Activated CD8-positive, alpha-beta memory T cell treated with anti-CD3 and anti-CD28 coated beads for 24 hours (primary cell): ENCODE measurements around the gene AFAP1L2.
A peak's percentile ranks its signal among the peaks of the same experiment; 100 is the strongest.

Experiments used
- DNase-seq: peaks from one replicate; pipeline ENCODE4 v3.0.0-alpha.2; 2020

AFAP1L2 gene

DNA sequence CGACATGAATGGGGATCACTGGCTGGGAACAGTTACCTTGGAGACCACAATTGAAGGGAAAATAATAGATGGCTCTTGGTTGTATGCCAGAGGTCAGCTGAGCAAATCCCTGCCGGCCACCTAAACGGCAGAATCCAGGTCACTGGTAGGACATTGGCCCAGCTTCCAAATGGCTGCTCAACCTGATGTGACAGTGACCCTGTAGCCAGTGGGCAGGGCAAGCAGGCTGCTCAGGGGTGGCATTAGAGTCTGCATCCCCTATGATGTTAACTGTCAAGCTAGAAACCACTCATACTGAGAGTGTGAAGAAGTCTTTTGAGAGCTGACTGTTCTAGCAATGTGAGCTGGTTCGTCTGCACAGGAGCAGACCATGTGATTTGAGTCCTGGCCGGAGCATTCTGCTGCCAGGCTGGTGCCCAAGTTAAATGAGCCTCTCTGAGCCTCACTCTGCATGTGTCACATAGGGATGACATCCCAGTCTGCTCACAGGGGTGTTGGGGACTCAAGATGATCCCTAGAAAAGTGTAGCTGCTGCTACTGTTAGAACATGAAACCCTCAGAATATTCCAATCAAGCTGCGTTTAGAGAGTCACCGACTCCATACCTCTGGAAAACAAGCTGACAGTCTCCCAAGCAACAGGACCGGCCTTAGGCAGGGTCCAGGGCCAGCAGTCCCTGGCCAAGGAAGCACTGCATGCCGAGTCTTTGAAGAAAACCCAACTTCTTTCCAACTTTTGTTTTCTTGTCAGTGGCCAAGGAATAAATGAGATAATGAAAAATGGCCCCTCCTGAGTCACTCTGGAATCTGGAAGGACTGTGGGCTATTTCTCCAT is 95.6 kb downstream of the AFAP1L2 start:
- DNase-seq = no peak

DNA sequence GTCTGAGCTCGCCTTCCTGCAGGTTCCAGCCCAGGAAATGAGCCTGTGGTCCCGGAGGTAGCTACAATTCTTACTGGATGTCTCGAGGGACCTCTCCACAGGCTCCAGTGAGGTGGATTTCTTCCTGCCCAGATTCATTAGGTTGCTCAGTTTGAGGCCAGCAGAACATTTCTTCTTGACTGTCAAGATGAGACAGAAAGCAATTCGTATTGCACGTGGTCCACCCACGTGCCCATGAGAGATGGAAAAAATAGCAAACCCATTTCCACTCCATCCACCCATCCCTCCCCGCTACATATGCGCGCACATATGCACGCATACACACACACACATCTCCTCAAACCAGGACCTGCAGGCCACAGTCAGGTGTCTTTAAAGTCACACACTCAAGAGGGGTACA is 96.6 kb downstream of the AFAP1L2 start:
- DNase-seq = no peak

DNA sequence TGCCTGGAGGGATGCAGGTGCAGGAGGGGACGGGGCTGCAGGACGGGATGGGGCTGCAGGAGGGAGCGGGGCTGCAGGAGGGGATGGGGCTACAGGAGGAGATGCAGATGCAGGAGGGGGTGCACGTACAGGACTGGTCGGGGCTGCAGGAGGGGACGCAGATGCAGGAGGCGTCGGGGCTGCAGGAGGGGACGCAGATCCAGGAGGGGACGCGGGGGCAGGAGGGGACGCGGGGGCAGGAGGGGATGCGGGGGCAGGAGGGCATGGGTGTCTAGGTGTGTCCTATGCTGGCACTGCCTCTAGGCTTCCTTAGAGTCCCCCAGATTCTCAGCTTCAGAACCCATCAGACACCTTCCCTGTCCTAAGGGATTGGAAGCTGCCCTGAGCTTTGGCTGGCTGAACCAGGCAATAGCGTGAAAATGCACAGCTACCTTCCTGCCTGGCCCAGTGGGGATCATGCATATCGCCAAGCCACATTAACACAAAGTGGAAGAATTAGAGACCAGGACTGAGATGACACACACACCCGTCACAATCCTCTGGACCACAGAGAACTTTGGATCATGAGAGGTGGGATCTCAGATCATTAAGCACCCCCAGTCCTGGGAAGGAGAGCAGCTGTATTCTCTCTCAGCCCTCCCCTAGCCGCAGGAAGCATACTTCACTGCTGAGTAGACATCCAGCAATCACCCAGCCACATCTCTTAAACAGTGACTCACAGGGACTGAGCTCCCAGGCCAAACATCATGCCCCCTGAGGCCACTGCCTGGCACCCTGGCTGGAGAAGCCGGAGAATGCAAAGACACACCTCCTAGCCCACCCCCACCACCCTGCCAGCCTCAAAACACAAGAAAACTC is 98.0 kb downstream of the AFAP1L2 start:
- no peak for DNase-seq

DNA sequence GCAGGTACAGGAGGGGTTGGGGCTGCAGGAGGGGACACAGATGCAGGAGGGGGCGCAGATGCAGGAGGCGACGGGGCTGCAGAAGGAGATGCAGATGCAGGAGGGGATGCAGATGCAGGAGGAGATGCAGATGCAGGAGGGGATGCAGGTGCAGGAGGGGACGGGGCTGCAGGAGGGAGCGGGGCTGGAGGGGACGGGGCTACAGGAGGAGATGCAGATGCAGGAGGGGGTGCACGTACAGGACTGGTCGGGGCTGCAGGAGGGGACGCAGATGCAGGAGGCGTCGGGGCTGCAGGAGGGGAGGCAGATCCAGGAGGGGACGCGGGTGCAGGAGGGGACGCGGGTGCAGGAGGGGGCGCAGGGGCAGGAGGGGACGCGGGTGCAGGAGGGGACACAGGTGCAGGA is 98.8 kb downstream of the AFAP1L2 start:
- no peak for DNase-seq

DNA sequence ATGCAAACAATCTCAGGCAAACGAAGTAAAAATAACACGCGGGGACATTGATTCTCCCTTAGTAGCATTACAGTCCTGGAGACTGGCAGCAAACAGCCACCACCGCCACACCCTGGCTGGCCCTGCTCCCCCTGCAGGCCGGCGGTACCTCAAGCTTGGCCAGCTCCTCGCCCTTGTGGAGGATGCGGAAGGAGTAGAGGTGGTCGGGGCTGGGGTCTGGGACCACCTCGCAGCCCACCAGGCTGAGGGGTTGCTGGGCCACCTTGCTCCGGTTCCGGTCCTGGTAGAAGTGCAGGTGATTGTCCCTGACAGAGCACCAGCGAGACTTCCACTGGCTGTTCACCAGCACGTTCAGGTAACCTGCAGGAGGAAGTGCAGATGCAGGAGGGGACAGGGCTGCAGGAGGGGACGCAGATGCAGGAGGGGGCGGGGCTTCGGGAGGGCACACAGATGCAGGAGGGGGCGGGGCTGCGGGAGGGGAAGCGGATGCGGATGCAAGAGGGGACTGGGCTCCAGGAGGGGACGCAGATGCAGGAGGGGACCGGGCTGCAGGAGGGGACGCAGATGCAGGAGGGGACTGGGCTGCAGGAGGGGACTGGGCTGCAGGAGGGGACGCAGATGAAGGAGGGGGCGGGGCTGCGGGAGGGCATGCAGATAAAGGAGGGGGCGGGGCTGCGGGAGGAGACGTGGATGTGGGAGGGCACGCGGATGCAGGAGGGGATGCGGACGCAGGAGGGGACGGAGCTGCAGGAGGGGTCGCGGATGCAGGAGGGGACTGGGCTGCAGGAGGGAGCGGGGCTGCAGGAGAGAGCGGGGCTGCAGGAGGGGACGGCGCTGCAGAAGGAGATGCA is 99.5 kb downstream of the AFAP1L2 start:
- DNase-seq = peak; percentile 82

DNA sequence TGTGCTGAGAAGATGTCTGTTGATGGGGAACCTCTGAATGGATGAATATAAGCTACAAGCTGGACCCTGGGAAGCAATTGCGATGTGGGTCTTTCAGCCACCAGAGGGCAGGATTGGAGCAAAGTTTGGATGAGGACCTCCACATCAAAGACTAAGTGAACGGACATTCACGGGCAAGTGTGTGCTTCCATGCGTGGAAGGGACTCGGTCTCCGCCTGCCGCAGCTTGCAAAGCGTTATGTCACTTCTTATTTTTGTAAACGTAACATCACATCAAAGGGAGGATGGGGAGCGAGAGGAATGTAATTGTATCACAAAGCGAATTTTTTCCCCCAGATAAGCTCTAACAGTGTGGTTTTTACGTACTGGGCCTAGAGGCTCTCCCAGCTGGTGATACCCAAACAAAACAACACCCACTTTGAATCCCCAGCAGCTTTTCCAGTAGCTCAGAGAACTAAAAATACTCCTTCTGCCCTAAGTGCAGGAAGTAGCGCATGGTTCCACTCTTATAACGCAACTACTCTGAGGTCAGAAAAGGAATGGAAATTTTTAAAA is 100.2 kb downstream of the AFAP1L2 start:
- DNase-seq = peak; percentile 87

DNA sequence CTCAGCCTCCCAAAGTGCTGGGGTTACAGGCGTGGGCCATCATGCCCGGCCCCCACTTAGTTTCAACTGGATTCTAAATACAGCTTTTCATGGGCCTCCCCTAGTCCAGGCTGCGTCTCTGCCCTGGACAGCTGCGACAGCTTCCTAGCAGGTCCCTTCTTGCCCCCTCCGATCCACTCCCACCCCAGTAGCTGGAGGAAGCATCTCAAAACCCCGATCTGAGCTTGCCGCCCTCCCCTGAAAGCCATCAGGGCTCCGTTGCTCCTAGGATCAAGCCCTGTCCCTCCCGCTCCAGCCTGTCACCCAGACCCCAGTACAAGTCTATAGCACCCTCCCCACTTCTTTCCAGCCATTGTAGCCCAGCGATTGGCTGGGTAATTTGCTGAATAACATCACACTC is 100.7 kb downstream of the AFAP1L2 start:
- DNase-seq = no peak

DNA sequence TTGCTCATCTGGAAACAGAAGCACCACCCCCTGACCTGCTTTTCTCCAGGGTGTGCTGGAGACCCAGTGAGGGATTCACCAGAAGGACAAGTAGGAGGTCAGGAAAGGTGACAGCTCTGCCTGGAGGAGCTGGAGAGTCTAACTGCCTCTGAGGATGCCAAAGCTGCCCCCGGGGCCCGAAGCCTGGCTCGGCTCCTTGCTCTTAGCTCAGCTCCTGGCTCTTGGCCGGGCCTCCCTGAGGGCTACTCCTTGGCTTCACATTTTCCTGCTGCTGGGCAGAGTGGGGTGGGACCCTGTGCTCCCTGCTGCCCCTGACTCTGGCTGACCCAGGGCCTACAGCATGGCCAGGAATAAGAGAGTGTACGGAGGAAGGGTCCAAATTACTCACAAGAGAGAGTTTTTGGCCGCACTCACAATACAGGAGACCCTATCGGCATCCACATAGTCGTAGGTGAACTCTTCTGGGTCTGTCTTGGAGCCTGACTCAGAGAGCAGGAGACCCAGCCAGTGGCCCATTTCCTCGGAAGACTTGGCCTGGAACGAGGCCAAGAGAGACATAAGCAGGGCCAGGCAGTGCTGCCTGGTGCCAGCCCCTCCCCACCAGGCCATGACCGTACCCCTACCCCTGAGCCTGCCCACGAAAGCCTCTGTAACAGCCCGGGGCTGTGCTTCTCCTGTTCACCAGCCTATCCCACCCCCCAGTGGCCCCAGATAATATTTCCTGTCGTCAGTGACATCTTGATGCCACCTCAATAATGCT is 102.2 kb downstream of the AFAP1L2 start:
- DNase-seq = no peak

DNA sequence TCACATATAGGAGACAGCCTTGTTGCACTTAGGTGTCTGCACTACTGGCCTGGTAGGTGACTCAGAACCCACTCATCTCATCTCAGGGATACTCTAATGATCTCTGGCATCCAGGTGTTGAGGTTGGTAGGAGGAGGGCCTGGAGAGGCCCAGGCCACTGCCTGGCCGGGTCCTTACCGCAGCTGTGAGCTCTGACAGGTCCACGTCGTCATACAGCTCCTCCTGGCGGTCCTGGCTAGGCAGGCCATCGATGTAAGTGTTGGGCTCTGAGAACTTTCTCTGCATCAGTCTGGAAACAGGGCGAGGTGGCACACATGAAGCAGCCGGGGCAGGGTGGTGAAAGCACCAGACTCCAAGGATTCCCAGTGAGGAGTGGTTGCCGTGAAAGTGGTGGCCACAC is 103.1 kb downstream of the AFAP1L2 start:
- no peak for DNase-seq

DNA sequence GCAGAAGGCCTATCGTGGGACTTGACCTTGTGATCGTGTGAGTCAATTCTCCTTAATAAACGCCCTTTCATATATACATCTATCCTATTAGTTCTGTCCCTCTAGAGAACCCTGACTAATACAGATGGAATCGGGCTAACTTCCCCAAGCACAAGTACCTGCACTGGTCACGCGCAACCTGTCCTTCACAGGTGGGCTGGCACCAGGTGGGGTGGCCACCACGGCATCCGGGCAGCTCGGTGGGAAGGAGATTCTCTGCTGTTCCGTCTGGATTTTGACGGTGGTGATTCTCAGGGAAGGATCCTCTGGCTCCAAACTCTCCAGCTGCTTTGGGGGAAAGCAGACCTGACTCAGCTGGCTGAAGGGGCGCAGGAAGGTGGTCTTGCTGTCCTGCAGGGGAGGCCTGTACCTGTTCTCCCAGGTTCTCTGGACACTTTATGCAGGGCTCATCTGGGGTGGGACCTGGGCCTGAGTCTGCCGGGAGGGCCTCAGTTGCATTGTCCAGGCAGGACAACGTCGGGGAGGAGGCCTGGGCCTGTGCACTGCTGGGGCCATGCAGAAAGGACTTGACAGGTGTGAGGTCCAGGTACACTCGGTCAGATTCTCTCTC is 104.2 kb downstream of the AFAP1L2 start:
- DNase-seq = no peak

DNA sequence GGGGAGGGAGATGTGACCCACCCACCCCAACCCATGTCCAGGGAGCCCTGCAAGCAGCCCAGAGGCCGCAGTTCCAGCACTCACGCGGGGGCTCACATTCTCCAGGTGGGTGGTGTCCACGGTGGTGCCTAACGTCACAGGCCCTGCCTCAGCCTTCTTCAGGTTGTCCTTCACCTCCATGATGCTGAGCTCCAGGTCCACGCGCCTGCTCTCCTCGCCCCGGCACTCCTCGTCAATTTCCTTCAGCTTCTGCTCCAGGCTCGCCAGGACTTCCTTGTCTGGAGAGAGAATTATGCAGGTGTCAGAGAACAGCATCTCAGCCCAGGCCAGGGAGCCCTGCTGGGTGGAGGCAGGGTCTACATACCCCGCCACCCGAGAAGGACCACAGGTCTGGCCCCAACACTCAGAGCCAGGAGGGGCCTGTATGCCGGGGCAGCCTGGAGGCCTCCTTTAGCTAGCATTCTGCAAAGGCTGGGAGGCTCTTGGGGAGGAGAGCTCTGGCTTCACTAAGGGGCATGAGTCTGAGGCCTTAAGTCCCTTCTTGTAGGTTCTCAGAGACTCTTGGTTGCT is 107.1 kb downstream of the AFAP1L2 start:
- DNase-seq = no peak

DNA sequence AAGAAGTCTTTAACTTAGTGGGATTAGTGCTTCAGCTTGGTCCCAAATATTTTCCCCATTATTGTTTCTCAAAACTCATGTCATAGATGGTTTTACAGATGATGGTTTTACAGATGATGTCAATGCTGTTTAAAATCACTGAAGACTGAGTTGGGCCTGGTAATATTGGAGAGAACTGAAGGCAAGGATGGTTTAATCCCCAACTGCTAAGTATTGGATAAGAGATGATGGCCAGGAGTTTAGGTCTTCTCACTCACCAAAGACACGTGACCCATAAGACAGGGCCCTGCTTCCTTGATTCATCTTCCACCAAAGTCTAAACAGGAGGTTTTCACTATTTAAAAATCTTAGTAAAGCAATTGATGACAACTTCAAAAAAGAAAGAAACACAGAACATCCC is 108.9 kb downstream of the AFAP1L2 start:
- DNase-seq = no peak

DNA sequence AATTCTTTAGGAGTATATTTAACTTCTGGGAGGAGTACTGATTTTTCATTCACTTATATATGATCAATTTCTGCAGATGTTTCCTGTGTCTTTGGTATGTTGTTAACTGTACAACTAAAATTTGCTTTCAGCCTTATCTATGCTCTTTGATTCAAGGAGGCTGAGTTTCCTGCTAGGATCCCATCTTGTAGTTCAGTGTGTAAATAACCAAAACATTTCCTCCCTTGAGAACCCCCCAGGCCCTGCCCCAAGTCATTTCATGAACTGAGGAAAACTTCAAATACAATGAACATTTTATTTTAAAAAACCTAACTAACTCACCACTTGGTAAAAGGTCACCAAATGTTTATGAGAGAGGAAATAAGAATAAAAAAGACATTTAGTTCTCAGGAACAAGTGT is 109.8 kb downstream of the AFAP1L2 start:
- no peak for DNase-seq

DNA sequence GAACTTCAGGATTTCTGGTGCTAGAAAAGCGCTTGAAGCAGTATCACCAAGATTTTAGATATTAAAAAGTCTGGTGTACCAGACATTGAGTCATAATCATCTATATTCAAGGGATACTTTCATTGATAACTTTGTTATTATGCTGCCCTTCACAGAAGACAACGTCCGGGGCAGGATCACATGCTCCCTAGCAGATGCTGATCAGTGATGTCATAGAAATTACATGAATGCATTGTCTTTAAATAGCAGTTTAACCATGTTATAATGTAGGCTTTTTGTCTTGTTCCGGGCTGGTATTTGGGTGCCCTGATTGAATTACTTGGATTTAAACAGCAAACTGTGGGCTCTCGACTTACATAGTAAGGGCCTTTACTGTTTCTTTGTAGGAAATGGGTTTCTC is 111.2 kb downstream of the AFAP1L2 start:
- DNase-seq = no peak

DNA sequence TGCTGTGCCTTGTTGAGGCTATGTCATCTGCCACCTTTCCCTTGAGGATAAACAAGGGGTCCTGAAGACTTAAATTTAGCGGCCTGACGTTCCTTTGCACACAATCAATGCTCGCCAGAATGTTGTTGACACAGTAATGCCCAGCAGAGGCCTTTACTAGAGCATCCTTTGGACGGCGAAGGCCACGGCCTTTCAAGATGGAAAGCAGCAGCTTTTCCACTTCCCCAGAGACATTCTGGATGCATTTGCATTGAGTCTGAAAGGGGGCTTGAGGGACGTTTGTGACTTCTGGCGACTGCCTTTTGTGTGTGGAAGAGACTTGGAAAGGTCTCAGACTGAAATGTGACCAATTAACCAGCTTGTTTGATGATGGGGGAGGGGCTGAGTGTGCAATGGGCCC is 112.8 kb downstream of the AFAP1L2 start:
- DNase-seq = no peak

DNA sequence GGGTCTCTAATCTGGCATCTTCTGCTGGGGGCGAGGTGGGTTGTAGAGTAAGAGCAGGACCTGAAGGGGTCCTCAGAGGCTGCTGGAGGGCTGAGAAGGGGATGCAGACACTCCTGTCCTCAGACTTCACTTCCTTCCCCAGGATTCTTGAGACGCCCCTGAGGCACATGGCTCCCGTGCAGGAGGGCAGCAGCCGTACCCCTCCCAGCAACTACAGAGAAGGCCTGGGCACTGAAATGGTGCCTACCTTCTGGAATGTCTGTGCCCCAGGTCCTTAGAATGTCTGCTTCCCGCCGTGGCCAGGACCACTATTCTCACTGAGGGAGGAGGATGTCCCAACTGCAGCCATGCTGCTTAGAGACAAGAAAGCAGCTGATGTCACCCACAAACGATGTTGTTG is 113.2 kb downstream of the AFAP1L2 start:
- no peak for DNase-seq

DNA sequence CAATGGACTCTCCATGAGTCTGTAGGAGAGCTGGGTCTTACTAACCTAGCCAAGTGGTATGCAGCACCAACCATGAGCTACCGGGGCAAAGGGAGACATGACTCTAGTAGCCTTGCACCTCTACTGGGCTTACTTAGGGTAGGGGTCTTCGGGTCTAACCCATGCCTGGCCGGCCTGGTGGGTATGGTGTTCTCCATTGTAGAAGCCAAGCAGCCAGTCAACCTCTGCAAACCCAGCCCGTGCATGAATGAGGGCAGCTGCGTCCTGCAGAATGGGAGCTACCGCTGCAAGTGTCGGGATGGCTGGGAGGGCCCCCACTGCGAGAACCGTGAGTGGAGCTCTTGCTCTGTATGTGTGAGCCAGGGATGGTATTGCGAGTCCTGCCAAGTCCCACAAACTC is 114.3 kb downstream of the AFAP1L2 start:
- DNase-seq = no peak

DNA sequence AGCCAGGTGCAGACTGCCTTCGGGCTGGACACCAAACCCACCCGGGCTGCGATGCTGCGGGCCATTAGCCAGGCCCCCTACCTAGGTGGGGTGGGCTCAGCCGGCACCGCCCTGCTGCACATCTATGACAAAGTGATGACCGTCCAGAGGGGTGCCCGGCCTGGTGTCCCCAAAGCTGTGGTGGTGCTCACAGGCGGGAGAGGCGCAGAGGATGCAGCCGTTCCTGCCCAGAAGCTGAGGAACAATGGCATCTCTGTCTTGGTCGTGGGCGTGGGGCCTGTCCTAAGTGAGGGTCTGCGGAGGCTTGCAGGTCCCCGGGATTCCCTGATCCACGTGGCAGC is 115.2 kb downstream of the AFAP1L2 start:
- no peak for DNase-seq

DNA sequence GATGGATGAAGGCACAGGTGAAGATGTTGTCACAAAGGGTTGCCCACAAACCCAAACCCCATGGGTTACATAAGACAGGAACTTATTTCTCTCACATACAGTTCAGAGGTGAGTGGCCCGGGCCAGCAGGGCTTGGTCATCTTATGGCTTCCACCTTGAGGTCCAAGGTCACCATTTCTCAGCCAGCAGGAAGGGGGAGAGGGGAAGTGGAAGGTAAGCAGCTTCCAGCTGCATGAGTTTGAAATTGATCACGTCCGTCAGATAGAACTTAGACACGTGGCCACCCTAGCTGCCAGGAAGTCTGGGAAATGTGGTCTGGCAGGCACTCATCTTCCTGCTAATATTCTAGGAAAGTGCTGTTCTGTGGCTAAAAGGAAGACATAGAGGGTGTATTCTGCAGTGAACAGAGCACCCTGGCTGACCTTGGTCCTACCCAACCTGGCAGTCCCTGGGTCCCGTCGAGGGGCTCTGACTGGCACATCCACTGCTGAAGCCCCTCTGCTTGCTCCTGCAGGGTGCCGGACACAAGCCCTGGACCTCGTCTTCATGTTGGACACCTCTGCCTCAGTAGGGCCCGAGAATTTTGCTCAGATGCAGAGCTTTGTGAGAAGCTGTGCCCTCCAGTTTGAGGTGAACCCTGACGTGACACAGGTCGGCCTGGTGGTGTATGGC is 115.7 kb downstream of the AFAP1L2 start:
- no peak for DNase-seq

DNA sequence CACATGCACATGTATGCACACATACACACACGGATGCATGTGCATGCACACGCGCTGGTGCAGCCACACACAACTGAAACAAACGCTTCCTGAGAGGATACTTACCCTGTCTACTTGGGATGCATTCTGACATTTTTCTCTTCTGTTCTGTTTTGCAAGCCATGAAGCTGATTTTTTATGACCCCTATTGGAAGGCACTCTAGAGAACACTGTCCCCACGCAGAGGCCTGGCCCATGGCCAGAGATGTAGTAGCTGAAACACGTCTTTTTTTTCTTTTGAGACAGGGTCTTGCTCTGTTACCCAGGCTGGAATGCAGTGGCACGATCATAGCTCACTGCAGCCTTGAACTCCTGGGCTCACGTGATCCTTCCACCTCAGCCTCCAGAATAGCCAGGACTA is 117.4 kb downstream of the AFAP1L2 start:
- DNase-seq = no peak

DNA sequence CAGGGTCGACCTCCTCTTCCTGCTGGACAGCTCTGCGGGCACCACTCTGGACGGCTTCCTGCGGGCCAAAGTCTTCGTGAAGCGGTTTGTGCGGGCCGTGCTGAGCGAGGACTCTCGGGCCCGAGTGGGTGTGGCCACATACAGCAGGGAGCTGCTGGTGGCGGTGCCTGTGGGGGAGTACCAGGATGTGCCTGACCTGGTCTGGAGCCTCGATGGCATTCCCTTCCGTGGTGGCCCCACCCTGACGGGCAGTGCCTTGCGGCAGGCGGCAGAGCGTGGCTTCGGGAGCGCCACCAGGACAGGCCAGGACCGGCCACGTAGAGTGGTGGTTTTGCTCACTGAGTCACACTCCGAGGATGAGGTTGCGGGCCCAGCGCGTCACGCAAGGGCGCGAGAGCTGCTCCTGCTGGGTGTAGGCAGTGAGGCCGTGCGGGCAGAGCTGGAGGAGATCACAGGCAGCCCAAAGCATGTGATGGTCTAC is 118.3 kb downstream of the AFAP1L2 start:
- DNase-seq = no peak
